NCI-H748 (cell line): Measurements from ENCODE around the gene ARSG.
"Not testable (repeated sequence)": the region's sequence is repeated elsewhere in the genome, so short reads cannot be mapped to it uniquely, and the experiment has no call there.

ENCODE experiments used
- DNase-seq: peaks from one replicate; lab custom pipeline; 2025; ENCODE audit not compliant: unreplicated experiment; lab: John Stamatoyannopoulos, UW

Gene ARSG

DNA sequence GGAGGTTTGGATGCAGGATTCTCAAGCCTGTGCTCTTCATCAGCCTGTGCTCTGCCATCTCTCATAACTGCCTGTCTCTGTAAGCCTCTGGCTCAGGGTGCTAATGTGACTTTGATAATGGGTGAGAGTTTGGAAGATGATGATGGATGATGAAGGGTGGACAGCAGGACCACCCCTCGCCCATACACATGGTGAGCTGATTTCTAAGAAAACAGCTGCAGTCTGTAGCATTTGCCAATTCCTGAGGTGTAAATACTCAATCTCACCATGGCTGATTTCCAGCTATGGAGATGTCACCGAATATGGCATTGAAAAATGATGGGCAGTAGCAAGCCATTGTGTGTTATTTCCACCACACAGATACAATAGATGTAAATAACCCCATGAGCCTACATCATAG is 74.2 kb downstream of the ARSG start:
- no peak for DNase-seq

DNA sequence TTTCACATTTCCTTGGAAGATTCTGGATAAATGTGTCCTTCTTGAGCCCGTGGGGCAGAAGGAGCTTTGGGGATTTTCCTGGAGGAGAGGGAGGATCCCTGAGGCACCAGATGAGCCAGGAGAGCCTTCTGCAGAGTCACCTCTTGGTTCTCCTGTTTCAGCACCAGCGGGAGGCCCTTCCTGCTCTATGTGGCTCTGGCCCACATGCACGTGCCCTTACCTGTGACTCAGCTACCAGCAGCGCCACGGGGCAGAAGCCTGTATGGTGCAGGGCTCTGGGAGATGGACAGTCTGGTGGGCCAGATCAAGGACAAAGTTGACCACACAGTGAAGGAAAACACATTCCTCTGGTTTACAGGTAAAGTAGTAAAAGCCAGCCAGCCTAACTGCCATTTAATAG is 77.1 kb downstream of the ARSG start:
- no peak for DNase-seq

DNA sequence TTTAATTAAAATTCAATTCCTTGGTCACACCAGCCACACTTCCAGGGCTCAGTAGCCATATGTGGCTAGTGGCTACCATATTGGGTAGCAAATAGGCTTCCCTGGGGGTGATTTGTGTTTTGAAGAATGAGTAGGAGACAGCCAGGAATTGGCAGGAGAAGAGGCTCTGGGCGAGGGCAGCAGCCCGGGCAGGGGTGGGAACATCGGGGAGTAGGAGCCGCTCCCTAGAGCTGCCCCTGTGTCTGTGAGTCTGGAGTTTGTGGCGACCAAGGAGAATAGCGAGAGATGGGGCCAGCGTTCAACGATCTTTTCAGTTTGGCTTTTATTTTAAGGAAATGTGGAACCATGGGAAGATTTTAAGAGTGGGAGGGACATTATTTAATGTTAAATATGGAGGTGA is 84.3 kb downstream of the ARSG start:
- no peak for DNase-seq

DNA sequence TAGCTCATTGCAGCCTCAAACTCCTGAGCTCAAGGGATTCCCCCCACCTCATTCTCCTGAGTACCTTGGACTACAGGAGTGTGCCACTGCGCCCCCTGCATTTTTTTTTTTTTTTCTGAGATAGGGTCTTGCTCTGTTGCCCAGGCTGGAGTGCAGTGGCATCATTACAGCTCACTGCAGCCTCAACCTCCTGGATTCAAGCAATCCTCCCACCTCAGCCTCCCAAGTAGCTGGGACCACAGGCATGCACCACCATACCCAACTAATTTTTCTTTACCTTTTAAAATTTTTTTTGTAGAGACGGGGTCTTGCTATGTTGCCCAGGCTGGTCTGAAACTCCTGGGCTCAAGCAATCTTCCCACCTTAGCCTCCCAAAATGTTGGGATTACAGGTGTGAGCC is 84.9 kb downstream of the ARSG start:
- not testable (repeated sequence) for DNase-seq

DNA sequence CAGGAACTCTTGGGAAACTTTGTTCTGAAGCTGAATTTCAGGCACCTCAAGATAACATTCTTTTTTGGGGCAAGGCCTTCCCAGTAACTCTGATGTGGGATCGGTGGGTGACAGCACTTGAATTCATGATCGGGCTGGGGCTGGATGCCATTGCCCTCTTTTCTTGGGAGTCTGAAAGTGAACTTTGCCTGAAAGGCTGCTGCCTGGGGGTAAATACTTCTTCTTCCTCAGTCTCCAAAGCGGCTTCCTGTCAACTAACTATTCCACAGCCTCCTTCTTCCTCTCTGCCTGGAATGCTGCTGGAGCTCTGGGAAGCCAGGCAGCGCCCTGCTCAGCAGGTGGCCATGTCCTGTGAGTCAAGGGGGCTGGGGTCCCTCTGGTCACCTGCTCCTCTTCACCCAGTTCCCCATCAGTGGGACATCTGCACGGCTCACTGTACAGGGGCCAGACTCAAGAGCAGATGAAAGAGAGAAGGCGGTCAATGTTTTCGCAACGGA is 86.5 kb downstream of the ARSG start:
- DNase-seq = no peak

DNA sequence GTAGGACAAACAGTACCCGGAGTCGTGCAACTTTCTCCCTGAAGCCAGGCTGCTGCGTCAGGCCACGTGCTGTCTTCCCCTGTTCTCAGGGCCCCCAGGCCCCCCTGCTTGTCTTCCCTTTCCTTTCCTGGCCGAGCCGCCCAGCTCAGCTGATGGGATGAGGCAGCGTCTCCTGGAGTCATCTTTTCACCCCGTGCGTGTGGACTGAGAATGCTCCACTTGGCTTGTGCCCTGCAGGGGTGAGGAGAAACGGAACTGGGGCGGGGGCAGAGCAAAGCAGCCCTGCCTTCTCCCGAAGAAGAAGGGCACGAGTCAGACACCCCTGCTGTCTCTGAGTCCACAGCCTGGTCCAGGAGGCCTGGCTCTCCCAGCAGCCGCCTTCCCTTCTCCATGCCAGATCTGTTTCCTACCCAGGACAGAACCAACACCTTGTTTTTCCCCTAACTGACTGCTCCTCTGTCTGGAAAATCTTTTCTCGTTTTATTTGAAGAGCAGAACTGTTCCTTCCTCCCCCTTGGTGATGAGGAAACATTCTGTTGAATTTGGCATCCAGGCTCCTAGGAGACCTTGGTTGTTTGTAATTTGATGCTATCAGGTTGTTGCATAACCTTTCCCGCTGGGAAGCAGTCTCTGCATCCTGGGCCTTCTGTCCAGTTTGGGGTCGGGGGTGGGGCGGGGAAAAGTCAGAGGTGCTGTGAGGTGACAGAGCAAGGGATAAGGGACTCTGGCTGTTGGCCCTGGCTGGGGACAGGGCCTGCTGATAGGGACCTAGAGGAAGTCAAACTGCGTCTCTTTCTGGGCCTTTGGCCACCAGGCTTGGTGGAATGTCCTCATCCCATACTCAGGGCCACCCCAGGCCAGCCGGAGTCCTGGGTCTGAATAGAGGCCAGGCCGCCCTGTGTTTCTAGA is 87.2 kb downstream of the ARSG start:
- peak; percentile 68 for DNase-seq

DNA sequence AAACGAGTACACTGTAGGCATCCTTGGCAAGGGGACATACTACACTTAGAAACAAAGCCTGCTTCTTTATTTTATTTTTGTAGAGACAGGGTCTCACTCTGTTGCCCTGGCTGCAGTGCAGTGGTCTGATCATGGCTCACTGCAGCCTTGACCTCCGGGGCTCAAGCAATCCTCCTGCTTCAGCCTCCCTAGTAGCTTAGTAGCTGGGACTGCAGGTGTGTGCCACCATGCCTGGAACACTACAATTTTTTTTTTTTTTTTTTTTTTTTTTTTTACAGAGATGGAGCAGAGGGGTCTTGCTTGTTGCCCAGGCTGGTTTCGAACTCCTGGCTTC is 87.8 kb downstream of the ARSG start:
- DNase-seq = no peak

DNA sequence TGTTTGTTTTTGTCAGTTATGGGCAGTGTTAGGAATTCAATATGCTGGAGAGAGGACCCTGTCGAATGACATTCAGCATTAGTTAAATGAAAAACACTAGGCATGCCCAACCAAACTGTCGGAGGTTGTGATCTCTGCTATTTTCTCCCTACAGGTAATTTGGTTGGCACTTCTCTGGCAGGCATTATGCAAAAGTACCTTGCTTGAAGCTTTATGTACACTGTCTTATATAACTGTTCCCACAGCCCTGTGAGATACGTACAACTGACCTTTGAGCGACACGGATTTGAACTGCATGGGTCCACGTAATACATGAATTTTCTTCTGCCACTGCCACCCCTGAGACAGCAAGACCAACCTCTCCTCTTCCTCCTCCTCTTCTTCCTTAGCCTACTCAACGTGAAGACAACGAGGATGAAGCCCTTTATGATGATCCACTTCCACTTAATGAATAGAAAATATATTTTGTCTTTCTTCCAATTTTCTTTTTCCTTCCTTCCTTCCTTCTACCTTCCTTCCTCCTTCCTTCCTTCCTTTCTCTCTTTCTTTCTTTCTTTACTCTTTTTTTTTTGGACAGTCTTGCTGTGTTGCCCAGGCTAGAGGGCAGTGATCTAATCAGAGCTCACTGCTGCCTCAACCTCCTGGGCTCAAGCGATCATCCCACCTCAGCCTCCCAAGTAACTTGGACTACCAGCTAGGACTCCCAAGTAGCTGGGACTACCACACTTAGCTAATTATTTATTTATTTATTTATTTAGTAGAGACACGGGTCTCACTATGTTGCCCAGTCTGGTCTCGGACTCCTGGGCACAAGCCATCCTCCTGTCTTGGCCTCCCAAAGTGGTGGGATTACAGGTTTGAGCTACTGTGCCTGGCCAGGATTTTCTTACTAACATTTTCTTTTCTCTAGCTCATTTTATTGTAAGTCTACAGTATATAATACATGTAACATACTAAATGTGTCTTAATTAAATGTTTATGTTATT is 88.7 kb downstream of the ARSG start:
- no peak for DNase-seq

DNA sequence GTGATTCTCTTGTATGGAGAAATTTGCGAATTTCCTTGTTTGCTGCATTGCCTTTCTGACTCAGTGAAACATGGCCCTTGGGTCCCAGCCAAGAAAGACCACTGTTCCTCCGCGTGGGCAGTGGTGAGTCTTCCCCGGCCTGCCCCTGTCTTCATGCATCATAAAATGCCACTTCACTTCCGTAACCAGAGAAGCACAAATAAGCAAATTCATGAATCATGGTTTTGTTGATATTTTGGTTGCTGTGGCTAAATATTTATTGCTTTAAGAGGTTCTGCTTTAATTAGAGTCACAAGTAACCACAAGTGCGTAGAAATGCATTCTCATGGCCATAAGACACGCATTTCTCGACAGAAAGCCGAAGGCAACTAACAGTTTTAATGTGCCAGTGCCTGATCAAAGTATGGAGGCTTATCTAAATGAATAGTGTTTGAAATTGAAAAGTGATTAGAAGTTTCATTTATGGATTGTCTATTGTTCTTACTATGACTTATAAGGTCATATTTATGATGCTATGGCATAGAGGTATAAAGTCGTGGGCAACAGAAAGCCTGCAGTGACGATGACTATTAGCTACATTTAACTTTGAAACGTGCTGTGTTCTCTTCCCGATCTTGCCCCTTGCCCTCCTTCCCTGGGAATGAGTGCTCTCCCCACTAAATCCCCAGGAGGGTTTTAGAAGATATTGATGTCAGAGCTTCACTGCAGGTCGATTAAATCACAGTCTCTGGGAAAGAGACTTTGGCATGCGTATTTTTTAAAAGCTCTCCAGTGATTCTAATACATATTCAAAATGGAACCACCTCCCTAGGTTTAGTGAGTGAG is 90.0 kb downstream of the ARSG start:
- DNase-seq = no peak

DNA sequence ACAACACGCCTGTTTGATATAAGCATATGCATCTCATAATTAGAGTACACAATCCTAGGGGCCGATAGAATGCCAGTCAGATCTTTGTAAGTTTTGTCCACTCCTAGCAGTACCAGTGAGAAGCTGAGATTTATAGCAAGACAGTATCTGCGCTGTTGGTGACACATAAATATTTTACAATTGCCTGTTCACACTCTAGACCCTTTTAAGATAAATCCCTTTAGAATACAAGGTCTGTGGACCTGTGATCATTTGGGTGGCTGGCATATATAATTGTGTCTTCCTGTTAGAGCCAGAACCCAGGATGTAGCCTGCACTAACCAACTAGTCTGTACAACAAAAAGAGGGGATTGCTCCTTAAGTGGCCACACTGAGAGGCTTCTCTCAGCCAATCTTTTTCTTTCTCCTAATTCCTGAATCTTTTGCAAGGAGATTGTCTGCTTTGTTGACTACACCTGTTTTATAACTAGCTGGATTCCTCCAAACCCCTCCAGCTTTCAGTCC is 91.3 kb downstream of the ARSG start:
- no peak for DNase-seq

DNA sequence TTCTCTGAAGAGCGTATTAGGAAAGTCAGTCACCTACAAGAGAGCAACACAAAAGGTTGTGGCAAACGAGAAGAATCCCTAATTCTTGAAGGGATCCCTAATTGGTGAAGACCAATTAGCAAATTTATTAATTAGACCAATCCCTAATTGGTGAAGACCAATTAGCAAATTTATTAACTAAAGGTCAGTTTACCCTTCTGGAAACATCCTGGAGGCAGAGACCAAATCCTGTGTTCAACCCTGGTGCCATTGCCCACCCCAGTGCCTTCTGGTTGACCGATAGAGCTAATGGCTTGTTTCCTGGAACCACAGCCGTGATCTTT is 91.8 kb downstream of the ARSG start:
- DNase-seq = no peak

DNA sequence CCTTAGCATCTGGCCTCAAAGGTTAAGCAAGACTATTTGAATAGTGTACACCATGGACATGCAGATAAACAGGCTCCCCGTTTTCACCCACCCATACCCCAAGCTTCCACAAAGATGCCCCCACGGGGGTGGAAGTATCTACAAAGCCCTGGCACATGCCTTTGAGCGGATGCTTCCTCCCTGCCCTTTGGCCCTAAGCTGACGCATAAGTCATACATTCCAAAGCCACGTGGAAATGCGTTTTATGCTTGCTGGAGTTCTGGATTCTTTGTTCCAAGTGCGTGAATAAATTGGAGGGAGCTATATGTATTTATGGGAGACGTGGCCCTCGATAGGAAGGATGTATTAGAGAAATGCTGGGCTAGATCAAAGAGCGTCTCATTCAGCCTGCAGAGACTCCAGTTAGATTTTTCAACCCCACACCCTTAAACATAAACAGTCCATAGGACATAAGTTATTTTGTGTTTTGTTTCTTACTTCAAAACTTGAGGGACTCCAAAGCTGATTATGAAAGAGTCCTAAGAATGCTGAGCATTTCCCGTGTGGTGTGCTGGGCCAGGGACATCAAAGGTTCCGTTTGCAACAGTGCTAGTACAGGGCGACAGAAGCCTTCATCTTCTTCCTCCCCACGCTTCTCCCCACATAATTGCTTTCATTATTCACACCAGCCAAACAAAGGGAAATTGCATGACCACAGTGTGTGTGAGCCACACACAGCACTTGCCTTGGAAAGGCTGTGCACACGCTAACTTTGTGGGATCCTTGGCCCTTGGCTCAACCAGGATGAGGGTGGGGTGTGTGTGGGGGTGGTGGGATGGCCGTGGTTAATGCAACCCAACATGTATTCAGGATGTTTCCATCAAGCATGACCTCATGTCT is 92.4 kb downstream of the ARSG start:
- DNase-seq = no peak

DNA sequence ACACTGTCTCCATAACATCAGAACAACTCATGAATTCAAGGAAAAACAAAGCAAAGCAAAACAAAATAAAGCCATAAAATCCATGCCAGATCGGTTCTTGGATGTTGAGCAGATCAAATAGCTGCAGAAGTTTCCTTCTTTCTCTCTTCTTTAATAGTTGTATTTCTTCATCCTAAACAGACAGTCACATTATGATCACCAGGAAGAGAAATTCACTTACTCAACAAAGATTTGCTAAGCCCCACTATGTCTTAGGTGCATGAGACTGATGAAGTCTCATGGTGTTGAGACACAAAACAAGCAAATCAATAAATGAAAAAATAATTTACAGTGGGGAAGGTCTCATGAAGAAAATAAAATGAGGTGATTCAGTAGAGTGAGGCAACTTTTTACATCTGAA is 93.2 kb downstream of the ARSG start:
- DNase-seq = no peak

DNA sequence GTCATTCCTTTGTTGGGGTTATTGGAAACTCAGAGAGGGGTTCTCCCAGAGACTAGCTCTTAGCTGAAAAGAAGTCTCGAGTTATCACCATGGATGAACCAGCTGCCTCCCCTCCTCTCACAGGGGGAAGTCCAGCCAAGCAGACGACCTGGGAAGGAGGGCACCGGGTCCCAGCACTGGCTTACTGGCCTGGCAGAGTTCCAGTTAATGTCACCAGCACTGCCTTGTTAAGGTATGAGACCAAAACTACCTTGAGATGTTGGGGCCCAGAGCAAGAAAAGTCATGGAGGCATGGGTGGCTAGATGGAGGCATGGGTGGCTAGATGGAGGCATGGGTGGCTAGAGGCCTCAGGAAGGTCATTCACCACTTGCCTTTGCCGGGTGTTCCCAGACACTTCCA is 93.6 kb downstream of the ARSG start:
- DNase-seq = no peak

DNA sequence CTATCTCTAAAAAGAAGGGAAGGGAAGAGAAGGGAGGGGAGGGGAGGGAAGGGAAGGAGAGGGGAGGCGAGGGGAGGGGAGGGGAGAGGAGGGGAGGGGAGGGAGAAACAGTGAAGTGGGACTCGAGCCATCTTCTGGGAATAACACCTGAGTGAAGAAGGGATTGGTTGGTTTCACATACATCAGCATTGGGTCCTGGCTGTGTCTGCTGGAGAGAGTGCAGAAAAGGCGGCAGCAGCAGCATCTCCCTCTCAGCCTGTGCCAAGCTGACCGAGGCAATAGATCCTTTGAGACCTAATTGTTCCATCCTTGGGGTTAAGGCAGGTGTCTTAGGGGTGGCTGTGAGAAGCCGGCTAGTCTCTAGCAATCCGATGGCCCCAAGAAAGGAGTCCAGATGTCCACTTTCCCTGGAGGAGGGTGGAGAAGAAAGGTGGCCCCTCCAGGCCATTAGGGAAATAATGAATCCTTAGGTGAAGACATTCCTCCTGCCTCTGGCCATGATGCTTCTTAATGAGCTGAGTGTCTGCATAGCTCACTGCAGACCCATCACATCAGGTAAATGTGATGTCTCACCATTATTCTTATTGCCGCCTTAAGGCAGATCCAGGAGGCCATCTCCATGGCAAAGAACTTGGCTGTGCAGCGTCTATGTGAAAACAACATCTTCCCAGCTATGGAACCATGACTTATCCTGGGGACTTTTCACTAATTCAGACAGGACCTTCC is 94.4 kb downstream of the ARSG start:
- no peak for DNase-seq

DNA sequence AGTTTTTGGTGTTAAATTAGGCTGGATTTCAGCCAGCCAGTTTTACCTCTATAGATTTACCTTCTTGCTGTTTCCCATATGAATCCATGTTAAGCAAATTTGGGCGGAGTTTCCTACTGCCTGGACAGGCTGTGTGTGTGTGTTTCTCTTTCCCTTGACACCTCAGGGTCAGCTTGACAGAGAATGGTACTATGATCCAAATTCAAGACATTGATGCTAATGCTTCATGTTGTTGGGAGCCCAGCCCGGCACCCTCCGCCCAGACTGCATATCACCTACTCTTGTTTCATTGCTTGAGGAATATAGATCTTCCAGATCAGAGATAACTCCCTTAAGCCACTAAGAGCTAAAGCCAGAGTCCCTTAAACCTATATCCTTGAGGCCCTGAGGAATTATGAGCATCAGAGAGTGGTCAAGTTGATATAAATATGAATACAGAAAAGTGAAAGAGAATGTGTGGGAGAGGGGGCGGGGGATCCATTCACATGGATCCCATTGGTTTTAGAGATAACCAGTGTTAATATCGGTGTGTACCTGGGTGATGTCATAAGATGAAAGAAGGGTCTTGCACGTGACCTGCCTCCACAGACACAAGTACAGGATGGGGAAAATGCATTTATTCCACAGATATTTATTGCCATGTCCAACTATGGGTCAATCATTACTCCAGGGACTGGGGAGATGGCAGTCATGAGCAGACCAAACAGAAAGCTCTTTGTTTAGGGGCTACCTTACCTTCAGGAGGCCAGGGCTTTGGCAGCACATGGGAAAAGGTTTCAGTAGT is 96.3 kb downstream of the ARSG start:
- DNase-seq = no peak

DNA sequence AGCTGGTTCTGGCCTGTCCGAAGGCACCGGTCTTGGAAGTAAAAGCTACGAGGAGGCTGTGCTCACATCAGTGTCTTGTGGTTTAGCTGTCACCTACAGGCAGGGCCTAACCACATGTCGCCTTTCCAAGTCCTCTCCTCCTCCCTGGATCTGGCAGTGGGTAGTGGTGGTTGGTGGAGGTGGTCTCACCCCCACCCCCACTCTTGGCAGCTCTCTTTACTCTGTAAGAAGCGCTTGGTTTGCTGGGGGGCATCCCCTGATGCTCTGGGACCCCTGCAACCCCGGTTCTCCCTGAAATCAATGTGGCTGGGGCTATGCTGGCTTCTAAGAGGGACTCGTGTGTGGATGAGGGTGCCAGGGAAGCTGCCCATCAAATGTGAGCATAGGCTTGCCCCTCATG is 97.7 kb downstream of the ARSG start:
- no peak for DNase-seq

DNA sequence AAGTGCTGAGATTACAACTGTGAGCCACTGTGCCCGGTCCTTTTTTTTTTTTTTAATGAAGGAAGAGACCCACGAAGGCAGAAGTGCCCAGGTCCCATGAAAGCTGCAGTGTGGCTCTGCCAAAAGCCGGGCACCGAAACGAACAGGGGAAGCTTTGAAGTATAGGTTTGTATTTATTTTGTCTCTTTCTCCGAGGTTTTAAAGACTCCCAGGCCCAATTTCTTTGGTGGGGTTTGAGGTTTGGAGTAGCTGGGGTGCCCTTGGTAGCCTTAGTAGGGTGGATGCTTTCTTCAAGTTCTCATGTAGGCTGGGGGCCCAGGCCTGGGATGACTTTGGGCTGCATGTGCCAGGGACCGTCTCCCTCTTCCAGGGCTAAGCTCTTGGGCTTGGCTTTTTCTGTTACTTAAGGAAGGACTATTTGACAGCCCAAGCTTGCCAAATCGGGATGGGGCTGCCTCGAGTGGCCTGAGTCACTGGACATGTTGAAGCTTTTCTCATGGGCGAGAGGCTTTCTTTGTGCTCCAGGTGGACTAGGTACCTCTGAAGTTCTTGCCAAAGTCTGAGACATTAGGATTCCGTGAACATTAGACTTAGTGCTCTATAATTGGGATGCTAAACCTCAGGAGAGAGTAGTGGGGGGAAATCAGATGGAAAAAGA is 99.7 kb downstream of the ARSG start:
- DNase-seq = no peak
